K562 (cell line): ENCODE results near the gene PLPP6. TPM values are rescaled to one million over a fixed set of nuclear protein-coding genes. Genes with fewer than 3 reads are reported as not detected.

Experiments used
- ARID1B ChIP-seq: fragments of 450-650 bp; IDR thresholded peaks from 2 replicates; pipeline ENCODE4 v1.6.1; 2016; ENCODE audit warnings: antibody characterized with exemption, mild to moderate bottlenecking, inconsistent platforms
- ATF3 ChIP-seq, 2 experiments: fragments of 450-650 bp in 1 of 2; sonication (generic) in 1 of 2; formaldehyde crosslinking in 1 of 2; IDR thresholded peaks in 1 of 2; conservative IDR thresholded peaks in 1 of 2; 2 replicates each; pipeline versions ENCODE4 v1.6.1 to v1.8.1; 2016 to 2023; ENCODE audit warnings: mild to moderate bottlenecking in 2 of 2, moderate library complexity in 2 of 2, inconsistent platforms in 1 of 2, missing genetic modification reagents in 1 of 2
- CEBPG ChIP-seq, 3 experiments: fragments of 200-800 bp in 1 of 3; sonication (Bioruptor generic) in 1 of 3; sonication (generic) in 1 of 3; formaldehyde crosslinking in 1 of 3; IDR thresholded peaks in 2 of 3; conservative IDR thresholded peaks in 1 of 3; 2 replicates each; pipeline versions ENCODE4 v1.6.1 to v1.8.0; 2016 to 2022; ENCODE audit warnings: missing compliant biosample characterization in 2 of 3, missing genetic modification characterization in 2 of 3, mild to moderate bottlenecking in 1 of 3, missing genetic modification reagents in 1 of 3
- DPF2 ChIP-seq: fragments of 450-650 bp; IDR thresholded peaks from 2 replicates; pipeline ENCODE4 v1.6.1; 2016
- JUND ChIP-seq, 2 experiments: IDR thresholded peaks; 2 replicates in 1 of 2; 3 replicates in 1 of 2; pipeline ENCODE4 v1.6.1; 2011; ENCODE audit warnings: borderline replicate concordance in 2 of 2, low read depth in 2 of 2, low read length in 2 of 2, improper control_type of control experiment in 1 of 2, missing biosample characterization in 1 of 2, missing genetic modification characterization in 1 of 2, missing genetic modification reagents in 1 of 2
- MAFG ChIP-seq: fragments of 450-650 bp; conservative IDR thresholded peaks from 2 replicates; pipeline ENCODE4 v1.6.1; 2016; ENCODE audit warnings: missing genetic modification characterization, missing compliant biosample characterization
- NCOR1 ChIP-seq: fragments of 450-650 bp; IDR thresholded peaks from 2 replicates; pipeline ENCODE4 v1.6.1; 2016; ENCODE audit warnings: mild to moderate bottlenecking, moderate library complexity
- PBX2 ChIP-seq, 2 experiments: IDR thresholded peaks in 1 of 2; conservative IDR thresholded peaks in 1 of 2; 2 replicates each; pipeline ENCODE4 v1.6.1; 2016; ENCODE audit warnings: low read depth in 2 of 2, mild to moderate bottlenecking in 1 of 2, missing compliant biosample characterization in 1 of 2, missing genetic modification characterization in 1 of 2, moderate library complexity in 1 of 2
- SIN3B ChIP-seq: fragments of 450-650 bp; IDR thresholded peaks from 2 replicates; pipeline ENCODE4 v1.6.1; 2017; ENCODE audit warnings: low read depth, mild to moderate bottlenecking, moderate library complexity
- SMARCC2 ChIP-seq: fragments of 450-650 bp; IDR thresholded peaks from 2 replicates; pipeline ENCODE4 v1.6.1; 2017; ENCODE audit warnings: antibody characterized with exemption, moderate library complexity, mild to moderate bottlenecking, low read depth
- ZNF140 ChIP-seq: fragments of 250-450 bp; sonication (Bioruptor Pico); IDR thresholded peaks from 2 replicates; pipeline ENCODE4 v1.8.0; 2021; ENCODE audit warnings: moderate library complexity, mild to moderate bottlenecking, inconsistent platforms
- ZNF239 ChIP-seq: fragments of 250-450 bp; sonication (Bioruptor Pico); IDR thresholded peaks from 2 replicates; pipeline ENCODE4 v1.4.0; 2020; ENCODE audit warnings: mild to moderate bottlenecking
- ZNF384 ChIP-seq: IDR thresholded peaks from 2 replicates; pipeline ENCODE4 v1.6.1; 2012; ENCODE audit warnings: low read depth, low read length, improper control_type of control experiment
- ZNF766 ChIP-seq: fragments of 200-800 bp; sonication (Bioruptor generic); conservative IDR thresholded peaks from 2 replicates; pipeline ENCODE4 v1.6.1; 2016; ENCODE audit warnings: missing genetic modification characterization, missing compliant biosample characterization
- polyA plus RNA-seq, 8 experiments: library from polyadenylated mRNA; depleted of rRNA in 4 of 8; stranded (reverse) in 5 of 8; unstranded in 3 of 8; fragments of >200 nt; fragmentation: Nextera tagmentation in 2 of 8; fragmentation: Illumina TruSeq in 1 of 8; extraction: Ambion mirVana in 2 of 8; extraction: Trizol in 1 of 8; gene quantifications; 2 replicates each; pipeline versions ENCODE4 v1.2.1 to v1.2.3, GENCODE V29; 2011 to 2014; ENCODE audit warnings: inconsistent platforms in 1 of 8, missing spikeins in 1 of 8
- total RNA-seq, 7 experiments: library from RNA; depleted of rRNA in 6 of 7; stranded (reverse); fragments of >200 nt in 6 of 7; fragmentation: Illumina TruSeq in 2 of 7; extraction: Trizol in 2 of 7; gene quantifications; 2 replicates each; pipeline versions ENCODE4 v1.2.1 to v1.2.3, GENCODE V29; 2011 to 2021; ENCODE audit warnings: low replicate concordance in 1 of 7
- TF ChIP-seq, protein P1 (sequence below): sonication (generic); formaldehyde crosslinking; IDR thresholded peaks from 2 replicates; pipeline ENCODE4 v1.8.0; 2022; ENCODE audit warnings: mild to moderate bottlenecking, missing genetic modification reagents
- TF ChIP-seq, protein P2 (sequence below): fragments of 450-650 bp; IDR thresholded peaks from 2 replicates; pipeline ENCODE4 v1.6.1; 2017; ENCODE audit warnings: antibody characterized with exemption, mild to moderate bottlenecking

The PLPP6 gene
- total and polyA plus RNA-seq, 9 of the 15 experiments (the other 6 are each of a cell fraction or from before 2014, with no cell fraction given) = 1.9 to 8.9 (median 5.6) TPM

DNA sequence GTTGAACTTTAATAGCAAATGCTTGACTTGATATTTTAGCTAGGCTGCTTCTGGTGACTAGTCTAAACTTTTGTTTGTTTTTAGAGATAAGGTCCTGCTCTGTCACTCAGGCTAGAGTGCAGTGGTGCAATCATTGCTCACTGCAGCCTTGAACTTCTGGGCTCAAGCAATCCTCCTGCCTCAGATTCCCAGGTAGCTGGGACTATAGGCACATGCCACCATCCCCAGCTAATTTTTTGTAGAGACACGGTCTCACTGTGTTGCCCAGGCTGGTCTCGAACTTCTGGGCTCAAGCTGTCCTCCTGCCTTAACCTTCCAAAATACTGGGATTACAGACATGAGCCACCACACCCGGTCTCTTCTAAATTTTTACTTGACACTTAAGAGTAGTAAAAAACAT, 38.0 kb downstream of the PLPP6 start (continued):
- no peak for TF ChIP-seq NCOR1
- no peak for TF ChIP-seq ZNF140
- peak; percentile 76 for TF ChIP-seq ARID1B
- TF ChIP-seq JUND (IDR thresholded peaks at IDR 0.05; ENCODE audit: borderline replicate concordance, low read depth, low read length) = peak; percentile 37; the same call in 1 of the 2 replicates
- TF ChIP-seq JUND (tag; IDR thresholded peaks at IDR 0.05; ENCODE audit: borderline replicate concordance, low read depth, low read length) = peak; percentile 28; the same call in 1 of the 3 replicates
- no peak for TF ChIP-seq SIN3B
- TF ChIP-seq, protein P1, sequence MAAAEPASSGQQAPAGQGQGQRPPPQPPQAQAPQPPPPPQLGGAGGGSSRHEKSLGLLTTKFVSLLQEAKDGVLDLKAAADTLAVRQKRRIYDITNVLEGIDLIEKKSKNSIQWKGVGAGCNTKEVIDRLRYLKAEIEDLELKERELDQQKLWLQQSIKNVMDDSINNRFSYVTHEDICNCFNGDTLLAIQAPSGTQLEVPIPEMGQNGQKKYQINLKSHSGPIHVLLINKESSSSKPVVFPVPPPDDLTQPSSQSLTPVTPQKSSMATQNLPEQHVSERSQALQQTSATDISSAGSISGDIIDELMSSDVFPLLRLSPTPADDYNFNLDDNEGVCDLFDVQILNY = no peak
- TF ChIP-seq ATF3 (IDR thresholded peaks at IDR 0.05) = peak; percentile 65
- TF ChIP-seq ATF3 (CRISPR knock-in tag; conservative IDR thresholded peaks at IDR 0.05) = no peak
- TF ChIP-seq ZNF384 = no peak
- TF ChIP-seq PBX2 (CRISPR knock-in tag; IDR thresholded peaks at IDR 0.05; ENCODE audit: low read depth) = peak; percentile 67
- peak; percentile 87 for TF ChIP-seq PBX2 (tag; conservative IDR thresholded peaks at IDR 0.05; ENCODE audit: low read depth)
- TF ChIP-seq ZNF766 (CRISPR knock-in tag) = no peak
- TF ChIP-seq MAFG (tag) = 0 out of 2 replicates have a peak, but pooled peaks have one; percentile 21
- peak; percentile 84 for TF ChIP-seq DPF2
- no peak for TF ChIP-seq ZNF239
- TF ChIP-seq SMARCC2 = peak; percentile 37; the same call in 1 of the 2 replicates
- TF ChIP-seq, protein P2, sequence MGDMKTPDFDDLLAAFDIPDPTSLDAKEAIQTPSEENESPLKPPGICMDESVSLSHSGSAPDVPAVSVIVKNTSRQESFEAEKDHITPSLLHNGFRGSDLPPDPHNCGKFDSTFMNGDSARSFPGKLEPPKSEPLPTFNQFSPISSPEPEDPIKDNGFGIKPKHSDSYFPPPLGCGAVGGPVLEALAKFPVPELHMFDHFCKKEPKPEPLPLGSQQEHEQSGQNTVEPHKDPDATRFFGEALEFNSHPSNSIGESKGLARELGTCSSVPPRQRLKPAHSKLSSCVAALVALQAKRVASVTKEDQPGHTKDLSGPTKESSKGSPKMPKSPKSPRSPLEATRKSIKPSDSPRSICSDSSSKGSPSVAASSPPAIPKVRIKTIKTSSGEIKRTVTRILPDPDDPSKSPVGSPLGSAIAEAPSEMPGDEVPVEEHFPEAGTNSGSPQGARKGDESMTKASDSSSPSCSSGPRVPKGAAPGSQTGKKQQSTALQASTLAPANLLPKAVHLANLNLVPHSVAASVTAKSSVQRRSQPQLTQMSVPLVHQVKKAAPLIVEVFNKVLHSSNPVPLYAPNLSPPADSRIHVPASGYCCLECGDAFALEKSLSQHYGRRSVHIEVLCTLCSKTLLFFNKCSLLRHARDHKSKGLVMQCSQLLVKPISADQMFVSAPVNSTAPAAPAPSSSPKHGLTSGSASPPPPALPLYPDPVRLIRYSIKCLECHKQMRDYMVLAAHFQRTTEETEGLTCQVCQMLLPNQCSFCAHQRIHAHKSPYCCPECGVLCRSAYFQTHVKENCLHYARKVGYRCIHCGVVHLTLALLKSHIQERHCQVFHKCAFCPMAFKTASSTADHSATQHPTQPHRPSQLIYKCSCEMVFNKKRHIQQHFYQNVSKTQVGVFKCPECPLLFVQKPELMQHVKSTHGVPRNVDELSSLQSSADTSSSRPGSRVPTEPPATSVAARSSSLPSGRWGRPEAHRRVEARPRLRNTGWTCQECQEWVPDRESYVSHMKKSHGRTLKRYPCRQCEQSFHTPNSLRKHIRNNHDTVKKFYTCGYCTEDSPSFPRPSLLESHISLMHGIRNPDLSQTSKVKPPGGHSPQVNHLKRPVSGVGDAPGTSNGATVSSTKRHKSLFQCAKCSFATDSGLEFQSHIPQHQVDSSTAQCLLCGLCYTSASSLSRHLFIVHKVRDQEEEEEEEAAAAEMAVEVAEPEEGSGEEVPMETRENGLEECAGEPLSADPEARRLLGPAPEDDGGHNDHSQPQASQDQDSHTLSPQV = 0 out of 2 replicates have a peak, but pooled peaks have one; percentile 25
- TF ChIP-seq CEBPG (CRISPR knock-in tag; IDR thresholded peaks at IDR 0.05) = peak; percentile 78
- peak; percentile 62 to 82 for TF ChIP-seq CEBPG (tag; conservative IDR thresholded peaks at IDR 0.05 in 1 of 2, IDR thresholded peaks at IDR 0.05 in 1 of 2)
